Peyer's patch (tissue), 4 donors: ENCODE results near the gene AADACL3.

Source experiments
- POLR2A ChIP-seq, 2 donors: fragments of 450-650 bp; IDR thresholded peaks; one replicate each; pipeline ENCODE4 v1.5.1; 2017; ENCODE audit warnings: antibody characterized with exemption in 2 of 2, mild to moderate bottlenecking in 2 of 2, moderate library complexity in 2 of 2
- TF ChIP-seq, protein P1 (sequence below), 6 experiments: fragments of 450-650 bp in 4 of 6; fragments of 200-600 bp in 2 of 6; sonication (generic) in 1 of 6; IDR thresholded peaks; one replicate each; pipeline ENCODE4 v1.5.1; 2017 to 2019; ENCODE audit warnings: antibody characterized with exemption in 6 of 6, mild to moderate bottlenecking in 3 of 6, moderate library complexity in 1 of 6

DNA sequence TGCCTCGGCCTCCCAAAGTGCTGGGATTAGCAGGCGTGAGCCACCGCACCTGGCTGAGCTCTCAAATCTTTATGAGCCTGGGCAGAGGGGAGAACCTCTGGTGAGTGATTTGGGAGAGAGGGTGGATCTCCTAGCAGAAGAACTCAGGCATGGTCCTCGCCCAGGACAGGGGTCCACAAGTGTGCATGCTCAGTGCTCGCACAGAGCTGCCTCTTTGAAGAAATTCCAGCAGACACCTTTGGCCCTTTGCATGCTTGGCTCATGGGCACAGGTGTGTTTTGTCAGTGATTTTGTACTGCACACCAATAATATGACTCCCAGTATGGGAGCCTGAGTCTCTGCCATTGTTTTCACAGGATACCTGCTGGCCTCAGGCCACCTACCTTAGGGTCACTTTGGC lies 45.9 kb downstream of the AADACL3 start:
- no peak for TF ChIP-seq POLR2A (IDR thresholded peaks at IDR 0.05)
- TF ChIP-seq, protein P1, sequence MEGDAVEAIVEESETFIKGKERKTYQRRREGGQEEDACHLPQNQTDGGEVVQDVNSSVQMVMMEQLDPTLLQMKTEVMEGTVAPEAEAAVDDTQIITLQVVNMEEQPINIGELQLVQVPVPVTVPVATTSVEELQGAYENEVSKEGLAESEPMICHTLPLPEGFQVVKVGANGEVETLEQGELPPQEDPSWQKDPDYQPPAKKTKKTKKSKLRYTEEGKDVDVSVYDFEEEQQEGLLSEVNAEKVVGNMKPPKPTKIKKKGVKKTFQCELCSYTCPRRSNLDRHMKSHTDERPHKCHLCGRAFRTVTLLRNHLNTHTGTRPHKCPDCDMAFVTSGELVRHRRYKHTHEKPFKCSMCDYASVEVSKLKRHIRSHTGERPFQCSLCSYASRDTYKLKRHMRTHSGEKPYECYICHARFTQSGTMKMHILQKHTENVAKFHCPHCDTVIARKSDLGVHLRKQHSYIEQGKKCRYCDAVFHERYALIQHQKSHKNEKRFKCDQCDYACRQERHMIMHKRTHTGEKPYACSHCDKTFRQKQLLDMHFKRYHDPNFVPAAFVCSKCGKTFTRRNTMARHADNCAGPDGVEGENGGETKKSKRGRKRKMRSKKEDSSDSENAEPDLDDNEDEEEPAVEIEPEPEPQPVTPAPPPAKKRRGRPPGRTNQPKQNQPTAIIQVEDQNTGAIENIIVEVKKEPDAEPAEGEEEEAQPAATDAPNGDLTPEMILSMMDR (IDR thresholded peaks at IDR 0.05), result no peak
